Stimulated activated CD8-positive, alpha-beta memory T cell treated with anti-CD3 and anti-CD28 coated beads, Interleukin-12 subunit alpha, Interleukin-12 subunit beta, amount 100 ng/mL, for 4 hours (primary cell): ENCODE data around the gene RNF223.
"Not testable (repeated sequence)": the region's sequence is repeated elsewhere in the genome, so short reads cannot be mapped to it uniquely, and the experiment has no call there.

Source experiments
- DNase-seq: peaks from one replicate; pipeline ENCODE4 v3.0.0-alpha.2; 2020; ENCODE audit warnings: low read depth

Gene RNF223

DNA sequence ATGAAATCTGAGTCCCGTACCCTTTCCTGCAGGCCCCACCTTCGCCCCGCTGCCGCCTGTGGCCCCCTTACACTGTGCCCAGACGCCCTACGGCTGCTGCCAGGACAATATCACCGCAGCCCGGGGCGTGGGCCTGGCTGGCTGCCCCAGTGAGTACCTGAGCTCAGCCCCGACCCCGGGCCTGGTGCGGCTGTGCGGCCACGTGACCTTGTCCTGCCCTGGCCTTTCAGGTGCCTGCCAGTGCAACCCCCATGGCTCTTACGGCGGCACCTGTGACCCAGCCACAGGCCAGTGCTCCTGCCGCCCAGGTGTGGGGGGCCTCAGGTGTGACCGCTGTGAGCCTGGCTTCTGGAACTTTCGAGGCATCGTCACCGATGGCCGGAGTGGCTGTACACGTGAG is 29.0 kb downstream of the RNF223 start:
- no peak for DNase-seq

DNA sequence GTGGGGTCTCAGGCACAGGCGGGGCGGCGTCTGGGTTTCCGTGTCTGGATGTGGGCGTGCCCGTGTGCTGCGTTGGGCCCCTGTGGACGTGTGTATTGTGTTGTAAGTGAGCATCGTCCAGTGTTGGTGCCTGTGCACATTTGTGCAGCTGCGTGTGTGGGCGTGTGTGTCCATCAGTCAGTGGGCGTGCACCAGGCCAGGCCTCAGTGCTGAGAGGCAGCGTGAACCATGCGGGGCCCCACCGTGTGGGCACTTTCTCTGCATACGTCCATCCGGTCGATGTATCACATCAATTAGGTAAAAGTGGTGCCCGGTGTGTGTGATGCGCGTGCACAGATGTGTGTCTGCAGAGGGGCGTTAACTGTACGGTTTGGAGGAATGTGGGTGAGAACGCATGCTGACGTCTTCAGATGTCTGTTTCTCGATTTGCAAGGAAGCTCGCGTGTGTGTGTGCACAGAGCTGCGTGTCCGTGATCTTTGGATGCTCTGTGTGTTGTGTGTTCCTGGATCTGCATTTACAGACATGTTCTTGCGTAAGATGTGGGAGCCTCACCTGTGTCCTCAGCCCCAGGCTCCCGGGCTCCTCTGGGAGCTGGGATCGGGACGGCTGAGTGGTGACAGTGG is 29.5 kb downstream of the RNF223 start:
- DNase-seq = no peak

DNA sequence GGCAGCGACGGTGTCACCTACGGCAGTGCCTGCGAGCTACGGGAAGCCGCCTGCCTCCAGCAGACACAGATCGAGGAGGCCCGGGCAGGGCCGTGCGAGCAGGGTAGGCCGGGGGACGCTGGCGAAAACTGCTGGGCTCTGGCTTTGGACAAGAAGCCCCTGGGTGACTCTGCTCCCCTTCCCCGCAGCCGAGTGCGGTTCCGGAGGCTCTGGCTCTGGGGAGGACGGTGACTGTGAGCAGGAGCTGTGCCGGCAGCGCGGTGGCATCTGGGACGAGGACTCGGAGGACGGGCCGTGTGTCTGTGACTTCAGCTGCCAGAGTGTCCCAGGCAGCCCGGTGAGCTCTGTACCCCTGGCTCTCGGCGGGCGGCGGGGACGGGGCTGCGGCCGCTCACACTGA is 30.2 kb downstream of the RNF223 start:
- DNase-seq = no peak

DNA sequence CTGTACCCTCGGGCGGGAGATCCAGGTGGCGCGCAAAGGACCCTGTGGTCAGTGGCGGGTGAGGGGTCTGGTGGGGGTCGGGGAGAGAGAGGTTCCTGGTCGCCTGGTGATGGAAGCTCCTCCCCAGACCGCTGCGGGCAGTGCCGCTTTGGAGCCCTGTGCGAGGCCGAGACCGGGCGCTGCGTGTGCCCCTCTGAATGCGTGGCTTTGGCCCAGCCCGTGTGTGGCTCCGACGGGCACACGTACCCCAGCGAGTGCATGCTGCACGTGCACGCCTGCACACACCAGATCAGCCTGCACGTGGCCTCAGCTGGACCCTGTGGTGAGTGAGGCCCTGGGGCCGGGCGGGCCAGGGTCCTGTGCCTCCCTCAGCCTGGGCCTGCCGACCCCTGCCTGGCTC is 30.7 kb downstream of the RNF223 start:
- no peak for DNase-seq

DNA sequence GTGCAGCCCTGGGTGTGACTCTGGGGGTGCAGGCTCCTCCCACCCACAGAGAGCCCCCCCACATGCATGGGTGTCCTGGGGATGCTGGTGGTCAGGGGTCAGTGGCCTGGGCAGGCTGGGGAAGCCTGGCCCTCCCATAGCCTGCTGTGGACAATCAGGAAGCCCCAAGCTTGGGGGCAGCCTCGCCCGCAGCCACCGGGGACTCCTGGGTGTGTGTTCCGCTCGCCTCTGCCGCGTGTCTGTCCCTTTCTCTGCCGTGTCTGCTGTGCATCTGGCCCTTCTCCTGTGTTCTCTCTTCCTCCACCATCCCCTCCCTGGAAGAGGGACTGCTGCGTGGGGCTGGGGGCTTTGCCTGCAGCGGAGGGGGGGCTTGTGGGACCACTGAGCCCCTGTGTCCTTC is 31.3 kb downstream of the RNF223 start:
- DNase-seq = no peak

DNA sequence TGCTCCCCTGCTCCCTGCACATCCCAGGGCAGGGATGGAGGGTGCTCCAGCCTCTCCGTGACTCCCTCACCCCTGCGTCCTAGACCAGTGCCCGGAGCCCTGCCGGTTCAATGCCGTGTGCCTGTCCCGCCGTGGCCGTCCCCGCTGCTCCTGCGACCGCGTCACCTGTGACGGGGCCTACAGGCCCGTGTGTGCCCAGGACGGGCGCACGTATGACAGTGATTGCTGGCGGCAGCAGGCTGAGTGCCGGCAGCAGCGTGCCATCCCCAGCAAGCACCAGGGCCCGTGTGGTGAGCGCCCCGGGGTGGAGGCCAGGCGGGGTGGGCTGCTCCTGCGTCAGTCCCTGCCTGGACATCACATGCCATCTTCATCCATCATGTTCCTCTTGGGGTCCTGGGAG is 32.2 kb downstream of the RNF223 start:
- DNase-seq = no peak

DNA sequence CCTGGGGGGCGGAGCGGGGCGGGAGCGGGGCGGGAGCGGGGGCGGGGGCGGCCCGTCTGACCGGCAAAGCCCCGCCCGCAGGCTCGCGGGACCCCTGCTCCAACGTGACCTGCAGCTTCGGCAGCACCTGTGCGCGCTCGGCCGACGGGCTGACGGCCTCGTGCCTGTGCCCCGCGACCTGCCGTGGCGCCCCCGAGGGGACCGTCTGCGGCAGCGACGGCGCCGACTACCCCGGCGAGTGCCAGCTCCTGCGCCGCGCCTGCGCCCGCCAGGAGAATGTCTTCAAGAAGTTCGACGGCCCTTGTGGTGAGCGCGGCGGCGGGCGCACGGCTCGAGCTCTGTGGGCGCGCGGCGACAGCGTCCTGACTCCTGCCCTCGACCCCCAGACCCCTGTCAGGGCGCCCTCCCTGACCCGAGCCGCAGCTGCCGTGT is 33.0 kb downstream of the RNF223 start:
- no peak for DNase-seq

DNA sequence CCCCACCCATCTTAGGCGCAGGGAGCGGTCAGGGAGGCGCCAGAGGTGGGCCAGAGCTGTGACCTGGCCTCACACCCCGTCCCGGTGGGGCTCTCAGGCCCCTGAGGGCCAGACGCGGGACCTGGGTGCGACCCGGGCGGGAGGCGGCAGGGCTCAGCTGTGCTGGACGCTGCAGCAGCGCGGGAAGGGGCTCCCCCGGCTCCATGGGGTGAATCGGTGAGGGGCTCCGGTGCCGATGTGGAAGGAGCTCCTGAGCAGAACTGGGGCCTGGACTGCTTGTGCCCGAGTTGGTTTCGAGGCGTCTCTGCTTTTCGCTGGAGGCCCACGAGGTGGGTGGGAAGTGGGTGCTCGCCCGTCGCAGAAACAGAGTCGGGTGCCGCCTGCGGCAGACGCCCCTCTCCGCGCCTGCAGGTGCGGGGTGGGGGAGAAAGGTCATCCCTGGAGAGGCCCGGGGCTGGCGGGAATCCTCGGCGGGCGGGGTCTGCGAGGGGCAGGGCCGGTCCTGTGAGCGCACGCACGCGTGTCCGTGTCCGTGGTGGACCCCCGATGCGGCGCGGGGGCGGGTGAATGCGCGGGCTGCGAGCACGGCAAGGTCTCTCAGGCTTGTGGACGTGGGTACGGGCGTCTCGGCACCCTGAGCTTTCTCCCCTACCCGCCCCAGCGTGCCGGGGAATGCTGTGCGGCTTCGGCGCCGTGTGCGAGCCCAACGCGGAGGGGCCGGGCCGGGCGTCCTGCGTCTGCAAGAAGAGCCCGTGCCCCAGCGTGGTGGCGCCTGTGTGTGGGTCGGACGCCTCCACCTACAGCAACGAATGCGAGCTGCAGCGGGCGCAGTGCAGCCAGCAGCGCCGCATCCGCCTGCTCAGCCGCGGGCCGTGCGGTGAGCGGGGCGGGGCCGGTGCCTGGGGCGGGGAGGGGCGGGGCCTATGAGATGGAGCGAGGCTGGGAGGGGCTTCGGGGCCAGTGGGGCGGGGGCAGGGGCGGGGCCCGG is 33.8 kb downstream of the RNF223 start:
- peak; percentile 65 for DNase-seq

DNA sequence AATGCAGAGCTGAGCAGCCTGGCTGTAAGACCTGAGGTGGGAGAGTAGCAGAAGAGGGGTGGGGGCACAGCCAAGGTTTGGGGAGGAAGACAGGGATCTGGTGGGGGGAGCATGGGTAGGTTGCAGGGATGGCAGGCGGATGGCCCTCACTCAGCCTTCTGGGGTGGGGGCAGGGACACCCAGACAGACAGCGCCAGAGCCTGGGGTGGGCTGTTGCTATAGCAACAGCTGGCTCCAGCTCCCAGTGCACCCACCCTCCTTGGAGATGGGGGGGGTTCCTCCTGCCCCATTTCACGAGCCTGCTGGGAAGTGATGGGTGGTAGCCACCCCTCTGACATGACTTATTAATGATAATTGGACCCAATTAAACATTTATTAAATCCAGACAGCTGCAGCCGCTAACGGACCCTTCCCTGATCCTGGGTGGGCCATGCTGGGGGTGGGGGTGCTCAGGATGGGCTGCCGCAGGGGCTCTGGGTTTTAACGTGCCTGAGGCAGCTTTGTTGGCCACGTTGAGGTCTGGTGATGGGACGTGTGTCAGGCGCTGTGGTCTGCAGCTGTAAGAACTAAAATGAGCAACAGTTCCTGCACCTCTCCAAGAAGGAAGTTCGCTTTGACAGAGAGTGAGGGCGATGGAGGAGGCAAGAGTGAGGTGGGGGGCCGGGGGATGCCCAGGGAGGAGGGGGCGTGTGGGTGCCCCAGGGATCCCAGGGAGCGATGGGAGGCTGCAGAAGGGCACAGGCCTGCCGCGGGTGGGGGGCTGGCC is 34.8 kb downstream of the RNF223 start:
- no peak for DNase-seq

DNA sequence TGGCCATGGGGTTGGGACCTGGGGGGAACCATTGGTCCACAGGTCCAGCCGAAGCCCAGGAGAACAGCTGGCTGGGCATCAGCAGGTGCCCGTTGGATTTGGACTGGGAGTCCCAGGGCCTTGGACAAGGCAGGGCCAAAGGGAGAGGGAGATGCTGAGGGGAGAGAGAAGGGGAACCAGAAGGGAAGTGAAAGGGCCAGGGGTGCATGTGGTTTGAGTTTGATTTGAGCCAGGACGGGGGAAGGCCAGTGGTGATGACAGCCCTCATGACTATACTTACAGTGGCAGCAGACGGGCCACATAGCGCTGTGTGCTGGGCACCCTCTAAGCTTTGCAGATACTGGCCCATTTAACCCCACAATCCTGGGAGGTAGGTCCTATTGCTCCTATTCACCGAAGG is 35.4 kb downstream of the RNF223 start:
- DNase-seq = no peak

DNA sequence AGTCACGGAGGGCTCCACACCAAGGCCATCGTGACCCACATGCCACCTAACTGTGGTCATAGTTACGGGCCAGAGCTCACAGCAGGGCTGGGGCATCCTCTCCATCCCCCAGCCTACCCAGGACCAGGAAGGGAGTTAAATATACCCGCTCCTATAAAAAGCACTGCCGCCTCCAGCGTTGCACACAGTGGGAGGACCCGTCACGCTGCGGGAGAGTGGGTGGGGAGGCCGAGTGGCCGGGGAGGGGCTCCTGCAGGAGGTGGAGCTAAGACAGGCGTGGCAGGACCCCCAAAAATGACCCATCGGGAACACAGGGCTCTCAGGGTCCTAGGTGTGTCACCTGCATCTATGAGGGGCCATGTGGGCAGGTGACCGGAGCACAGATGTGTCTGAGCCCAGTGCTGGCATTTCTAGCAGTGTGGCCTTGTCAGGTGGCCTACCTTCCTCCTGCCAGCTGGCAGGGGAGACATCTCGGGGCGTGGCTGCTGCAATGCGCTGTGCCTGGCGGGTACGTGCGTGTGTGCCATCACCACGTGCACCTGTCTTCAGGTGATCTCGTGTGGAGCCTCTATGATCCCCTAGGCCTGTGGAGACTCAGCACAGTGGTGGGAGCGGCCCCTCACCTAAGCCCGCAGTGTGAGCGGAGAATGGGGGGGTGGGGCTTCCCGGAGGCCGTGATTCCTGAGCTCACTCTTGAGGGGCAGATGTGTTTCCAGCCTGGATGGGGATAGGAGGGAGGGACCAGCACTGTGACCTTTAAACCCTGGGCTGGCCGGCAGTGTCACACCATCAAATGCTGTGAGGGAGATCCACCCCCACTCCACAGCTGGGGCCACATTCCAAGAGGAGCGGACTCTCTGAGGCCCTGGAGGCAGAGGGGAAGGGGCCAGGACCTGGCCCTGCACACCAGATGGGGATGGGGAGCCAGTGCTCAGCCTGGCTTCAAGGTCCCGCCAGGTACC is 36.5 kb downstream of the RNF223 start:
- no peak for DNase-seq

DNA sequence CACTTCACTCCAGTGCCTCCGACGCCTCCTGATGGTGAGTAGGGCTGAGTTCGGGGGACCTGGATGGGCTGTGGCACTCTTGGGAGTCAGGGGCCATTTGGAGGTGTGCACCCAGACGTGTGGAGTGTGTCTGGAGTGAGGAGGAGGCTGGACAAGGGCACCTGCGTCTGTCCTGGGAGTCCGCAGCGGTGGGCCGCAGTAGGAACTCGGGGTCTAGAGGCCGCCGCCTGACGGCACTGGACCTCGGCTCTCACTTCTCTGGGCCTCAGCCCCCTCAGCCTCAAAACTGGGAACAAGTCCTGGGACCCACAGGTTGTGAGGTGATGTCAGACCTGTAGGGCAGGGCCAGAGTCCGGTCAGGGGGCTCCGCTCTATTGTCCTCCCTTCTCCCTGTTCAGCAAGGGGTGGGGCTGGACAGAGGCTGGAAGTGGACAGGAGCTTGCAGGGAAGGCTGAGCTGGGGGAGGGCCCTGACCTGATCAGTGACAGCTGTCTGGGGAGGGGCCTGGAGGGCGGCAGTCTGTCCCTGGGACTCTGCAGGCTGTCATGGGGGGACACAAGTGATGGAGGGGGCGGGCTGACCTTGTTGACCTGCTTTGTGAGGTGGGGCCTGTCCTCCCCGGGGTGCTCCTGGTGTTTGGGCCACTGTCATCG is 38.7 kb downstream of the RNF223 start:
- DNase-seq = no peak

DNA sequence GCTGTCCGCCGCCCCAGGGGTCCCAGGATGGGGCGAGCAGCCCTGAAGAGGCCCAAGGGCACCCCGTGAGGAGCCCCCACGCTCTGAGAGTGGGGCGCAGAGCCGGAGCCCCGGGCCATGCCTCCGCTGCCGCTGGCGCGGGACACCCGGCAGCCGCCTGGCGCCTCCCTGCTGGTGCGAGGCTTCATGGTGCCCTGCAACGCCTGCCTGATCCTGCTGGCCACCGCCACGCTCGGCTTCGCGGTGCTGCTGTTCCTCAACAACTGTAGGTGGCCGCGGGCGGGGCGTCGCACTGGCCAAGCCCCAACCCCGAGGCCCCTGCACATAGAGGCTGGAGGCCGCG is 39.7 kb downstream of the RNF223 start:
- no peak for DNase-seq

DNA sequence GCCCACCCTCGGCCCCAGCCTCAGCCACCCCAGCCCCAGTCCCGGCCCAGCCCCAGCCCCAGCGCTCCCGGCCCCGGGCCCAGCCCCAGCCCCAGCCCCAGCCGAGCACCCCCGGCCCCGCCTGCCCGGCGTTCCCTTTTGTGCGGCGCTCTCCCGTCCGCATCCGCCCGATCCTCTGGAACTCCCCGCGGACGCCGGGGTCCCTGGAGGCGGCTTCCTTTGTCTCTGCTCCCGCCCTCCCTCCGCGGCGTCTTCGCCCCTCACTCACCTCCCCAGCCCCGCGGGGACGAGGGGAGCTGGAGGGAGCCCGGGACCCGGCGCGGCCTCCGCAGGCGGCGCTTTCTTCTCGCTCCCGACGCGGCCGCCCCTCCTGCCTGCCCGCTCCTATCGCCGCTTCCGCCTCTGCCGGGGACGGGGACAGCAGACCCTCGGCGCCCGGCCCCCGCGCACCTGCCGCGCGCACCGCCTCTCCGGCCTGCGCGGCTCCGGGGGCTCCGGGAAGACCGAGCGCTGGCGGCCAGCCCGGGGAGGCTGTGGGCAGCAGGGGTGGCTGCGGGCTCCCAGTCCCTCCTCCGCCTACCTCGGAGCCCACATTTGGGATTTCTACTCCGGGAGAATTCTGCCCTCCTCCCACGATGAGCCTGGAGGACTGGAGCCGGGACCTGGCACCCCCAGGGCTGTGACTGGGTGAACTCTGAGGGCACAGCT is 40.2 kb downstream of the RNF223 start:
- DNase-seq = no peak

DNA sequence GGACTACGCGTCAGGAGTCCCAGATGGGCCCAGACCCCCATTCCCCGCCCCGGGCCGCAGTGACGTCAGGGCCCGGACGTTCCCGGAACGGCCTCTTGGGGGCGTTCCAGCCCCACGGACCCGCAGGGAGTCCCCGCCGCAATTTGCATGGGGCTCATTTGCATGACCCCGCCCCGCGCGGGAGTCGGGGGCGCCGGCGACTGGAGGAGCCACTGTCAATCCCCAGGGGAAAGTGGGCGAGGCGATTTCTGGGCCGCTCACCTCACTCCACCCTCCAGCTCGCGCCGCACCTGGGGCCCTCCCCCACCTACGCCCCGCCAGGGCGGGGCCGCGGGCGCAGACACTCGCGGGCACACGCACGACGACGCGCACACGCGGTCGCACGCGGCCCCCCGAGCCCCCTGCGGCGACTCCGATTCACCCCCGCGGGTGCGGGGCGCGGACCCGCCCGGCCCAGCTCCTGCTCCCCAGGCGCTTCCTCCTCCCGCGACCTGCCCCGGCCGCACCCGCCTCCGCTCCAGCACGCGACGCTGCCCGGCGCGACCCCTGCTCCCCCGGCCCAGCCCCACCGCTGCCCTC is 41.0 kb downstream of the RNF223 start:
- peak; percentile 88 for DNase-seq

DNA sequence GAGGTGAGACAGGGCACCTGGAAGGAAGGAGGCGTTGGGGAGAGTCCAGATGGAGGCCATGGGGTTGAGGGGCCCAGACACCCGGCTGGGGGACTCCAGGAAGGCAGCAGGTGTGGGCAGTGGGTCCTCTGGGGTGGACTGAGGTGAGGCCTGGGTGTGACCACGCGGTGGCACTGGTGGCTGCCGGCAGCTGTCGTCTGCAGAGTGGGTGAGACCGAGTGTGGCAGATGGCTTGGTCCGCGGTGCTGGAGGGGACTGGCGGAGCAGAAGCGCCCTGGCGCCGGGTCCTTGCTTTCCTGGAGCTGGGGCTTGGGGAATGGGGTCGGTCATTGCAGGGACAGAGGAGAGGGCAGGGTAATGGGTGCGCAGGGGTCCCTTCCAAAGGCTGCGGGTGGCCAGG is 41.7 kb downstream of the RNF223 start:
- no peak for DNase-seq

DNA sequence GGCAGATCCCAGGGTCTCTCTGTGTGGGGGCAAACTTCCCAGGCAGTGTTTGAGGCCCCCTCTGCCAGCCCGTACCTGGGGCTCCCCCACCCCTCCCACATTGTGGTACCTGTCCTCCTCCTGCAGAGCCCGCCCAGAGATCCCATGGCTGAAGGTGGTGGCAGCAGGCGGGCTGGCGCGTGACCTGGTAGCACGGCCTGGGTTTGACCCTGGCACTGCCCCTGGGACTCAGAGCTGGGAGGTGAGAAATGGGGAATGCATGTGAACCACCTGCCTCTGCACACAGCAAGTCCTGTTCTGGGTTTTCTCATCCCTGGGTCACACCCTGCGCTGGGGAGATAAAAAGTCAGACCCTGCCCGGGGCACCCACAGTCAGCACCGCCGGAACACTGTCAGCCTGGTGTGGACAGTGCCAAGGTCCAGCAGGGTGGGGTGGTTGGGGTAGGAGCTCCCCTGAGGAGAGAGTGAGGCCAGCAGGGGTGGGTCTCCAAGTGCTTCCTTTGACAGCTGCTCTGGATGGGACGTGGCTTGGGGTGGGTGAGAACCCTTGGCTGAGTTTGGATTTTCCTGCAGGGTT is 42.4 kb downstream of the RNF223 start:
- DNase-seq = no peak

DNA sequence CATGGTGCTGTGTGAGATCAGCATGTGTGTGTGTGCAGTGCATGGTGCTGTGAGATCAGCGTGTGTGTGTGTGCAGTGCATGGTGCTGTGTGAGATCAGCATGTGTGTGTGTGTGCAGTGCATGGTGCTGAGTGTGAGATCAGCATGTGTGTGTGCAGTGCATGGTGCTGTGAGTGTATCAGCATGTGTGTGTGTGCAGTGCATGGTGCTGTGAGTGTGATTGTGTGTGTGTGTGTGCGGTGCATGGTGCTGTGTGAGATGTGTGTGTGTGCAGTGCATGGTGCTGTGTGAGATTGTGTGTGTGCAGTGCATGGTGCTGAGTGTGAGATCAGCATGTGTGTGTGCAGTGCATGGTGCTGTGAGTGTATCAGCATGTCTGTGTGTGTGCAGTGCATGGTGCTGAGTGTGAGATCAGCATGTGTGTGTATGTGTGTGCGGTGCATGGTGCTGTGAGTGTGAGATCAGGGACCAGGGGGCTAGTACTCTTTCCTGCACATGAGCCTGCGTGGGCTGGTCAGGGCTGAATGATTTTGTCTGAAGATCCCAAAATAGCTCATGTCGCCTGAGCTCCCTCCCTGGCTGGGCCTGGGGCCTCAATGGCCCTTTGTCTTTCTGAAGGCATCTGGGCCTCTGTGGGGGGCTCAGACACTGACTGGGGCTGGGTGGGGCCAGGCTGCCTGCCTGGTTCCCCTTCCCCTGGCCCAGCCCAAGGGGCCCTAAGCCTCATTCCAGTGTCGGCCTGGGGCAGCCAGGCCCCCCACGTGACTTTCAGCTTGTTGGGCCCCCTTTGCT is 43.0 kb downstream of the RNF223 start:
- not testable (repeated sequence) for DNase-seq

DNA sequence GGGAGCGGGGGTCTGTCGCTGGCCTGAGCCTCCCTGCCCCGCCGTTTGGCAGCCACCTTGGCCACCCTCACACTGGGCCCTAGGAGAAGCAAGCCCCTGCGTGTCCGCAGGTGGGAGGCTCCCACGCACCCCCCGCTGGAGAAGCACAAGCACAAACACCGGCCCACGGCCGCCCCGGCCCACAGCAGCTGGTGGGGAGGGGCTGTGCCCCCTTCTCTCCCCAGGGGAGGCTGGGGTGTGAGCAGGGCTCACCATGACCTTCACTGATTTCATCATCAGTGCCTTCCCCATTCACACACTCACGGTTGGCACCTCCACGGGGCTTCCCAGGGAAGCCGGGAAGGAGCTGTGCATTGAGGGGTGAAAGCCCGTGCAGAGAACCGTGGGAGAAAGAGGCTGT is 46.3 kb downstream of the RNF223 start:
- no peak for DNase-seq
